Gastroesophageal sphincter (tissue), 4 donors: ENCODE measurements around the gene PRKAR2A. TPM values are rescaled to one million over a fixed set of nuclear protein-coding genes. Genes with fewer than 3 reads are reported as not detected.

Experiments
- ATAC-seq: fragments of 150-250 bp; one replicate; pipeline ENCODE4 v1.9.1; 2016; ENCODE audit warnings: mild to moderate bottlenecking, moderate library complexity
- H3K27ac ChIP-seq, 4 donors: fragments of 200-600 bp; sonication (generic) in 3 of 4; 1 replicate in 3 of 4; 2 replicates in 1 of 4; pipeline ENCODE4 v1.5.1; 2016 to 2019
- H3K27me3 ChIP-seq: fragments of 200-600 bp; sonication (generic); one replicate; pipeline ENCODE4 v1.5.1; 2019
- H3K36me3 ChIP-seq, 2 donors: fragments of 200-600 bp; sonication (generic); one replicate each; pipeline ENCODE4 v1.5.1; 2019; ENCODE audit warnings: control low read depth in 1 of 2
- H3K4me1 ChIP-seq, 3 donors: fragments of 200-600 bp; sonication (generic); 1 replicate in 2 of 3; 2 replicates in 1 of 3; pipeline ENCODE4 v1.5.1; 2016 to 2019; ENCODE audit warnings: control low read depth in 2 of 3
- H3K4me3 ChIP-seq, 2 donors: fragments of 200-600 bp; sonication (generic); one replicate each; pipeline ENCODE4 v1.5.1; 2019; ENCODE audit warnings: mild to moderate bottlenecking in 1 of 2, moderate library complexity in 1 of 2
- H3K9me3 ChIP-seq, 3 donors: fragments of 200-600 bp; sonication (generic); one replicate each; pipeline ENCODE4 v1.5.1; 2017 to 2019; ENCODE audit warnings: control low read depth in 2 of 3
- EP300 ChIP-seq: sonication (generic); formaldehyde crosslinking; IDR thresholded peaks from one replicate; pipeline ENCODE4 v1.6.1; 2017; ENCODE audit warnings: antibody characterized with exemption, mild to moderate bottlenecking
- POLR2A ChIP-seq, 2 donors: fragments of 450-650 bp; IDR thresholded peaks; one replicate each; pipeline ENCODE4 v1.6.1; 2017; ENCODE audit warnings: antibody characterized with exemption in 2 of 2, mild to moderate bottlenecking in 2 of 2, moderate library complexity in 1 of 2
- POLR2AphosphoS5 ChIP-seq: sonication (generic); formaldehyde crosslinking; IDR thresholded peaks from one replicate; pipeline ENCODE4 v1.6.1; 2017; ENCODE audit warnings: antibody characterized with exemption
- WGBS, 2 donors: methylation state at CpG; one replicate each; pipeline ENCODE4 v1.1.5; 2018; ENCODE audit warnings: low coverage in 1 of 2; 5-methylcytosine and 5-hydroxymethylcytosine counted together
- total RNA-seq, 4 donors: library from RNA; depleted of rRNA; stranded (reverse); fragments of >200 nt; gene quantifications; one replicate each; pipeline ENCODE4 v1.1.0, GENCODE V29; 2016
- TF ChIP-seq, protein P1 (sequence below), 4 experiments: fragments of 200-600 bp in 2 of 4; fragments of 450-650 bp in 2 of 4; sonication (generic) in 1 of 4; IDR thresholded peaks; one replicate each; pipeline ENCODE4 v1.5.1; 2017 to 2019; ENCODE audit warnings: antibody characterized with exemption in 4 of 4, mild to moderate bottlenecking in 2 of 4, moderate library complexity in 2 of 4

PRKAR2A gene
- 10 to 100 TPM; 33.7 to 45.0 (median 44.0) TPM for total RNA-seq

DNA sequence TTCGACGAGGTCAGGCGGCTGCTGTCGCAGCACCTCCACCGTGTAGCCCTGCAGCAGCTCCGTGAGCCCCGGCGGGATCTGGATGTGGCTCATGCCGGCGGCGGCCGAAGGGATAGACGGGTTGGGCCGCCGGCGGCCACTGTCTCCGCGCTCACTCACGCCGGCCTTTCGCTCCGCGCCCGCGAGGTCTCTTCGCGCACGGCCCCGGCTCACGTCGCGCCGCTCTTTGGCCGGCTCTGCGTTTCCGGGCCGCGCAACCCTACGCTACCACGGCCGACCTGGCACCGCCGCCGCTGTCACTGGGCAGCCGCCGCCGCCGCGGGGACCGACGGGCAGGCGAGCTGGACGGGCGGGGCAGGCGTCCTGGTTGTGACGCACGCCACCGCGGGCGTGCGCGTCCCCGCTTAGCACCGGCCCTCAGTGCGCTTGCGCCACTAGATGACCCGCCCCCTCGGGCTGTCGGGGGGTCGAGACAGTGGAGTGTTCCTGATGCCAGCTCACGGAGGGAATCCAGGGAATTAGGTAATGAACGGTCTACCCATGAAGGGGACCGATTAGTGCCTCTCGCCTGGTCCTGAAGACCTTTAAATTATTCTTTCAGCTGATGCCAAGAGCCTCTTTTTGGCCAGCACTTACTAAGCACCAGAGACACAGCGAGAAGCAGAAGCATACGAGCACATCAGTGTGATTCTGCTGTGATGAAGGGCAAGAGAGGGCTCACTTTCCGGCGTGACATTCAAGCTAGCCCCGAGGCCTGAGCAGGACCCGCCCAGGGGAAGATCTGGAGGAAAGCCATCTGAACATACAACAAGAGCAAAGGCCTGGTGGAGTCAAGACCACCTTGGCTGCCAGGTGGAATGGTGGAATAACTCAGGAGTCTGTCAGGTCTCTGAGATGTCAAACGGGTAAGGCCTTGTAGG is at the start of gene PRKAR2A:
PRKAR2A (minus strand) TSS at position 371 of the 920 bp plus-strand sequence; CDS start at position 93, 278 bp downstream.
- Histone ChIP-seq H3K9me3 (no peaks in the 10 kb centered on the region), H3K27ac (peak within 1 kb of the TSS; percentile 89 to 98 (median 93)), H3K27me3 (no peaks in the 10 kb centered on the region), H3K4me3 (peak within 1 kb of the TSS; percentile 68 to 94), H3K4me1 (peaks cover 11 to 29% (median 14%) of the 10 kb centered on the region in 3 donors), H3K36me3 (no peaks in the 10 kb centered on the region)
- 7 to 17% methylated on average over 4 to 5 of the region's 81 CpGs for WGBS, 2 donors
- ATAC-seq: peak; percentile 97
- TF ChIP-seq POLR2AphosphoS5: peak; percentile 70
- TF ChIP-seq POLR2A (IDR thresholded peaks at IDR 0.05): peak; percentile 84 to 86
- TF ChIP-seq, protein P1, sequence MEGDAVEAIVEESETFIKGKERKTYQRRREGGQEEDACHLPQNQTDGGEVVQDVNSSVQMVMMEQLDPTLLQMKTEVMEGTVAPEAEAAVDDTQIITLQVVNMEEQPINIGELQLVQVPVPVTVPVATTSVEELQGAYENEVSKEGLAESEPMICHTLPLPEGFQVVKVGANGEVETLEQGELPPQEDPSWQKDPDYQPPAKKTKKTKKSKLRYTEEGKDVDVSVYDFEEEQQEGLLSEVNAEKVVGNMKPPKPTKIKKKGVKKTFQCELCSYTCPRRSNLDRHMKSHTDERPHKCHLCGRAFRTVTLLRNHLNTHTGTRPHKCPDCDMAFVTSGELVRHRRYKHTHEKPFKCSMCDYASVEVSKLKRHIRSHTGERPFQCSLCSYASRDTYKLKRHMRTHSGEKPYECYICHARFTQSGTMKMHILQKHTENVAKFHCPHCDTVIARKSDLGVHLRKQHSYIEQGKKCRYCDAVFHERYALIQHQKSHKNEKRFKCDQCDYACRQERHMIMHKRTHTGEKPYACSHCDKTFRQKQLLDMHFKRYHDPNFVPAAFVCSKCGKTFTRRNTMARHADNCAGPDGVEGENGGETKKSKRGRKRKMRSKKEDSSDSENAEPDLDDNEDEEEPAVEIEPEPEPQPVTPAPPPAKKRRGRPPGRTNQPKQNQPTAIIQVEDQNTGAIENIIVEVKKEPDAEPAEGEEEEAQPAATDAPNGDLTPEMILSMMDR (IDR thresholded peaks at IDR 0.05): no peak
- no peak for TF ChIP-seq EP300

- no peak for ATAC-seq
- H3K4me1 ChIP-seq: peaks cover 0 to 27% (median 9%) of the 10 kb centered on the region in 3 donors
- H3K4me3 ChIP-seq: no peak overlapping the region
- WGBS, 2 donors: 71 to 75% methylated on average over 2 of the region's 2 CpGs
- peaks cover 0 to 2% of the 10 kb centered on the region in 2 donors for H3K36me3 ChIP-seq
- no peaks in the 10 kb centered on the region for H3K9me3 ChIP-seq
- H3K27ac ChIP-seq: no peak overlapping the region
- TF ChIP-seq POLR2A (IDR thresholded peaks at IDR 0.05) (no peak), POLR2AphosphoS5 (no peak), EP300 (no peak)
- TF ChIP-seq, protein P1 (IDR thresholded peaks at IDR 0.05): no peak
- H3K27me3 ChIP-seq: no peaks in the 10 kb centered on the region
These were observed 49.3 kb upstream of the PRKAR2A start for GRCh38 chr3:48896936-48897335.

DNA sequence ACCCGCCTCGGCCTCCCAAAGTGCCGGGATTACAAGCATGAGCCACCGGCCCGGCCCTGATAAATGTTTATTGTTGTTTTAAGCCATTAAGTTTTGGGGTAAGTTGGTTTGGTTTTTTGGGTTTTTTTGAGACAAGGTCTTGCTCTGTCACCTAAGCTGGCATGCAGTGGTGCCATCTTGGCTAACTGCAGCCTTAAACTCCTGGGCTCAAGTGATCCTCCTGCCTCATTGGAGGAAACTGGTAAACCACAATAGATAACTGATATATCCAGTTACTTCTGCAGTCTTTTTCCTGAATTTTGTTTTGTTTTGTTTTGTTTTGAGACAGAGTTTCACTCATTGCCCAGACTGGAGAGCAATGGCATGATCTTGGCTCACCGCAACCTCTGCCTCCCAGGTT is 46.8 kb upstream of the PRKAR2A start:
- 100% methylated on average over 1 to 6 of the region's 6 CpGs for WGBS, 2 donors

DNA sequence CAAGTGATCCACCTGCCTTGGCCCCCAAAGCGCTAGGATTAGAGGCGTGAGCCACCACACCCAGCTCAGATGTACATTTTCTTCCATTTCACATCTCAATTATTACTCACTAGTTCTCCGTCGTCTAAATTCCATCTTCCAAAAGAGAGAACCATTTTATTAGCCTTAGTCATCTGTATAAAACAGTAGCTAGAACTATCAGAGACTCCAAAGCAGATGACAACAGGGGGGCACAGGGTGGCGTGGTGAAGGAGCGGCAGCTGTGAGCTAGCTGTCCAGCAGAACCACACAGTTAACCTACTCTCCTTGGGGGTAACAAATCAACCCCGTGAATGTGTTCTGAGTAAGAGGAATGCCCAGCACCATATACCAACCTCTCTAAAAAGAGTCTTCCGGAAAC is 43.9 kb upstream of the PRKAR2A start:
- Histone ChIP-seq H3K27ac (no peak overlapping the region), H3K9me3 (no peaks in the 10 kb centered on the region), H3K4me1 (peaks cover 0 to 4% (median 0%) of the 10 kb centered on the region in 3 donors), H3K36me3 (peaks cover 0 to 52% of the 10 kb centered on the region in 2 donors), H3K4me3 (no peak overlapping the region), H3K27me3 (no peaks in the 10 kb centered on the region)
- WGBS, 2 donors: 91 to 96% methylated on average over 4 to 6 of the region's 8 CpGs
- TF ChIP-seq, protein P1 (IDR thresholded peaks at IDR 0.05): no peak
- no peak for TF ChIP-seq POLR2A (IDR thresholded peaks at IDR 0.05)
- no peak for TF ChIP-seq EP300
- no peak for TF ChIP-seq POLR2AphosphoS5
- ATAC-seq: no peak

More for the DNA sequence above, 46.8 kb upstream of the PRKAR2A start:
- TF ChIP-seq, protein P1 (IDR thresholded peaks at IDR 0.05): no peak
- TF ChIP-seq EP300 (no peak), POLR2A (IDR thresholded peaks at IDR 0.05) (no peak), POLR2AphosphoS5 (no peak)
- Histone ChIP-seq H3K36me3 (peaks cover 0 to 26% of the 10 kb centered on the region in 2 donors), H3K9me3 (no peaks in the 10 kb centered on the region), H3K27ac (no peak overlapping the region), H3K27me3 (no peaks in the 10 kb centered on the region), H3K4me1 (peaks cover 0 to 27% (median 9%) of the 10 kb centered on the region in 3 donors), H3K4me3 (no peak overlapping the region)
- ATAC-seq: no peak

- ATAC-seq: no peak
- Histone ChIP-seq H3K4me1 (no peaks in the 10 kb centered on the region), H3K27me3 (no peaks in the 10 kb centered on the region), H3K27ac (no peak overlapping the region), H3K4me3 (no peak overlapping the region), H3K36me3 (peaks cover 0 to 92% of the 10 kb centered on the region in 2 donors), H3K9me3 (no peaks in the 10 kb centered on the region)
- TF ChIP-seq POLR2AphosphoS5 (no peak), EP300 (no peak), POLR2A (IDR thresholded peaks at IDR 0.05) (no peak)
- TF ChIP-seq, protein P1 (IDR thresholded peaks at IDR 0.05): no peak
These were observed 38.1 kb upstream of the PRKAR2A start for GRCh38 chr3:48885753-48886152.
